Right lobe of liver (tissue), 6 donors: ENCODE measurements around the gene UBE2B. TPM values are rescaled to one million over a fixed set of nuclear protein-coding genes. Genes with fewer than 3 reads are reported as not detected.
A peak's percentile ranks its signal among the peaks of the same experiment; 100 is the strongest.

ENCODE experiments used
- ATAC-seq, 4 donors: fragments of 200-7000 bp; cut with Tn5 transposase; one replicate each; pipeline ENCODE4 v1.9.1; 2020; ENCODE audit warnings: mild to moderate bottlenecking in 4 of 4, moderate library complexity in 4 of 4
- DNase-seq, 3 donors: peaks; one replicate each; pipeline ENCODE4 v3.0.0-alpha.2; 2020
- H3K27ac ChIP-seq, 3 donors: fragments of 200-600 bp; one replicate each; pipeline ENCODE4 v1.8.0; 2022
- H3K27me3 ChIP-seq, 2 donors: fragments of 200-600 bp; one replicate each; pipeline ENCODE4 v1.8.0; 2022
- H3K36me3 ChIP-seq, 4 donors: fragments of 200-600 bp; sonication (generic) in 1 of 4; one replicate each; pipeline versions ENCODE4 v1.5.1 to v1.8.0; 2017 to 2022; ENCODE audit warnings: control low read depth in 1 of 4
- H3K4me1 ChIP-seq, 4 donors: fragments of 200-600 bp; sonication (generic) in 1 of 4; one replicate each; pipeline versions ENCODE4 v1.5.1 to v1.8.0; 2017 to 2022; ENCODE audit warnings: control low read depth in 1 of 4
- H3K4me3 ChIP-seq, 3 donors: fragments of 200-600 bp; one replicate each; pipeline ENCODE4 v1.8.0; 2022
- H3K9me3 ChIP-seq, 4 donors: fragments of 200-600 bp; sonication (generic) in 1 of 4; one replicate each; pipeline versions ENCODE4 v1.5.1 to v1.8.0; 2017 to 2022; ENCODE audit warnings: control low read depth in 1 of 4
- POLR2A ChIP-seq: fragments of 450-650 bp; IDR thresholded peaks from one replicate; pipeline ENCODE4 v1.6.1; 2017; ENCODE audit warnings: antibody characterized with exemption, mild to moderate bottlenecking
- WGBS: methylation state at CpG from one replicate; pipeline ENCODE4 v1.1.6; 2018; ENCODE audit warnings: low coverage, low lambda C conversion rate; ENCODE audit not compliant: insufficient coverage; ENCODE audit errors: missing lambda C conversion rate; 5-methylcytosine and 5-hydroxymethylcytosine counted together
- intact Hi-C, 2 donors: fragments of 100-400 bp; cut with DNase I; formaldehyde crosslinking; loops; one replicate each; pipeline versions ENCODE4 v1.11.2 to v1.14.1; 2022
- total RNA-seq, 6 experiments: library from RNA; depleted of rRNA in 2 of 6; stranded (reverse); fragments of >200 nt in 2 of 6; fragmentation: NEBNext Ultra II Directional in 3 of 6; extraction: Animal tissue kit (Norgen Biotek cat#: 25700) in 3 of 6; gene quantifications; one replicate each; pipeline versions ENCODE4 v1.1.0 to v1.2.4, GENCODE V29; 2016 to 2023
- TF ChIP-seq, protein P1 (sequence below), 4 donors: fragments of 200-600 bp in 3 of 4; fragments of 450-650 bp in 1 of 4; IDR thresholded peaks; one replicate each; pipeline versions ENCODE4 v1.5.1 to v1.8.0; 2016 to 2022; ENCODE audit warnings: antibody characterized with exemption in 4 of 4, mild to moderate bottlenecking in 2 of 4
- donor health status: DM: no; HTN: yes; CAD: no.
- donor health status: DM: no; HTN: no; CAD: no.
- donor health status: DM: no; HTN: no; CAD: no.
- donor health status: DM: no; HTN: yes; CAD: no.
- donor health status: DM: no; HTN: yes; CAD: no.

The UBE2B gene
- total RNA-seq, 6 experiments from 2014 or later = 23.4 to 56.2 (median 37.9) TPM

DNA sequence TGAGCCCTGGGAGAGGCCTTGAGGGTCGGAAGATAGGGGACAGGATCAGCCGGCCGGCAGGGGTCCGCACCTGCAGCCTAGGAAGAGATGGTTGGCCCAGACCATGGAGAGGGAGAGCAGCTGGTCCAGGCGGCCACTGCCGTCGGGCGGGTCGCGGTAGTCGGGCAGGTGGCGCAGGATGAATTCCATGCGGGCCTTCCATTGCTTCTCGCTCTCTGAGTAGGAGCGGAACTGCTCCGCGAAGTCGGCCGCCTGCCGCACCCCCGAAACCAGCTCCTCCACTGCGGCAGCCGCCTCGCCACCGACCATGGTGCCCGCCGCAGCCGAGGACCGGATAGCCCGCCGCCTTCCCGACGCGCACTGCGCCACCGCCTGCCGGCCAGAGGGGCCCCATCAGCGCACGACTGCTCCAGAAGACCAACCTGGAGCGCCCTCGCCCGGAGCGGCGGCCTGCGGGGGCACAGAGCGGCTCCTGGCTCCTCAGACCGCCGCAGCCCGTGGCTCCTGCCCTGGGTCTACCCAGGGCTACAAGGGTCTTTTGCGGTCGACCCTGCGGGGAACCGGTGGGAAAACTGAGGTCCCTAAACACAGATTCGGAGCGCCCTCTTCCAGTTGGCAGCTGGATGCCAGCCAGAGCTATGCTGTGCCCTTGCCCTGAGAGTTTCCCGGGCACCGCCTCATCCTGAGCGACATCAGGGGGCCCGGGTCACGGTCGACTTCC, 40.3 kb downstream of the UBE2B start, which contains the start of gene CDKN2AIPNL:
TSS of gene CDKN2AIPNL (minus strand) at position 336 of the 721 bp plus-strand sequence. CDS start at position 309, 27 bp downstream.
- DNase-seq = peak; percentile 94 to 95 (median 95)
- Histone ChIP-seq H3K9me3 (no peaks in the 10 kb centered on the region), H3K27me3 (no peaks in the 10 kb centered on the region), H3K4me1 (peaks cover 0 to 33% (median 12%) of the 10 kb centered on the region in 4 donors), H3K36me3 (no peaks in the 10 kb centered on the region), H3K4me3 (peak within 1 kb of the TSS; percentile 69 to 95 (median 77)), H3K27ac (peak within 1 kb of the TSS; percentile 85 to 91 (median 88))
- peak; percentile 86 to 94 (median 90) for ATAC-seq
- intact Hi-C loops = loop anchor here in 1 of 2 donors (10.0 kb wide), 1 partner anchor 123 kb away; no protein-coding TSS in a partner anchor
- 4% methylated on average over 11 of the region's 61 CpGs for WGBS
- peak; percentile 78 for TF ChIP-seq POLR2A
- TF ChIP-seq, protein P1, sequence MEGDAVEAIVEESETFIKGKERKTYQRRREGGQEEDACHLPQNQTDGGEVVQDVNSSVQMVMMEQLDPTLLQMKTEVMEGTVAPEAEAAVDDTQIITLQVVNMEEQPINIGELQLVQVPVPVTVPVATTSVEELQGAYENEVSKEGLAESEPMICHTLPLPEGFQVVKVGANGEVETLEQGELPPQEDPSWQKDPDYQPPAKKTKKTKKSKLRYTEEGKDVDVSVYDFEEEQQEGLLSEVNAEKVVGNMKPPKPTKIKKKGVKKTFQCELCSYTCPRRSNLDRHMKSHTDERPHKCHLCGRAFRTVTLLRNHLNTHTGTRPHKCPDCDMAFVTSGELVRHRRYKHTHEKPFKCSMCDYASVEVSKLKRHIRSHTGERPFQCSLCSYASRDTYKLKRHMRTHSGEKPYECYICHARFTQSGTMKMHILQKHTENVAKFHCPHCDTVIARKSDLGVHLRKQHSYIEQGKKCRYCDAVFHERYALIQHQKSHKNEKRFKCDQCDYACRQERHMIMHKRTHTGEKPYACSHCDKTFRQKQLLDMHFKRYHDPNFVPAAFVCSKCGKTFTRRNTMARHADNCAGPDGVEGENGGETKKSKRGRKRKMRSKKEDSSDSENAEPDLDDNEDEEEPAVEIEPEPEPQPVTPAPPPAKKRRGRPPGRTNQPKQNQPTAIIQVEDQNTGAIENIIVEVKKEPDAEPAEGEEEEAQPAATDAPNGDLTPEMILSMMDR (IDR thresholded peaks at IDR 0.05) = peak; percentile 77 to 97 (median 82)

DNA sequence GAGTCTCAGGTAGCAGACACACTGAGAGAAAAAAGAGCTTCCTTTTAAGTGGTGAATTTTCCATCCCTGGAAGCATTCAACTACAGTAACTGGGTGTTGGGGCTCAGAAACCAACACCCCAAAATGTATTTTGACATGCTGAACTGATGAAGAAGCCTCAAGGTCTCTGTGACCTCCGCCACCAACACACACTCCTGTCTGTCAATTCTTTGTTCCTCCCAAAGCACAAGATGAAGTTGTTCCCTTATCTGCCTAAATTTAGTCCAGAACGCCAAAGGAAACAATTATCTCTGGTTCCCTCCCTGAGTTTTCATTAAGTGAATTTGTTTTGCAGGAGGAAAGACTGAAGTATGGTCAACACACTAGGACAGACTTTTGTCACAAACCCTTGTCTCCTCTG, 41.7 kb downstream of the UBE2B start:
- peak overlapping the region in 1 of 3 donors; percentile 3 for H3K4me3 ChIP-seq

DNA sequence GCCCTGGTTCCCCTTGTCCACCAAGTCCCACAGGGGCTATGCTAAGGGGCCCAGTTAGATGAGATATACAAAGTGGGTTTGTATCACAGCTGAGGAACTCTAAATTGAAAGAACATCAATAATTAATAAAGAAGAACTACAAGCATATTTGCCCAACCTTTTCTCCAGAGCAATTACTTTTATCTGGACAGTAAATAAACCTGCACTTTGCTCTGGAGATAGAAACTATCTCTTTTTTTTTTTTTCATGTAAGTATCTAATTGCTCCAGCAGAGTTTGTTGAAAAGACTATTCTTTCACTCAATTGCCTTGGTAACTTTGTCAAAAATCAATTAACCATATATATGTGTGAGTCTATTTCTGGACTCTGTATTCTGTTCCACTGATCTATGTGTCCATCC, 46.3 kb downstream of the UBE2B start:
- Histone ChIP-seq H3K4me3 (peak overlapping the region in 1 of 3 donors; percentile 0), H3K9me3 (no peaks in the 10 kb centered on the region), H3K27me3 (no peaks in the 10 kb centered on the region), H3K36me3 (no peaks in the 10 kb centered on the region), H3K27ac (peak overlapping the region in 2 of 3 donors; percentile 85 to 91), H3K4me1 (peaks cover 0 to 31% (median 14%) of the 10 kb centered on the region in 4 donors)
- intact Hi-C loops = loop anchor here in 1 of 2 donors (10.0 kb wide), 1 partner anchor 117 kb away; no protein-coding TSS in a partner anchor
- no peak for TF ChIP-seq POLR2A
- TF ChIP-seq, protein P1 (IDR thresholded peaks at IDR 0.05) = no peak
- DNase-seq (no peak), ATAC-seq (peak; percentile 14 to 47 (median 22))

More for the DNA sequence above, 41.7 kb downstream of the UBE2B start:
- DNase-seq (no peak), ATAC-seq (no peak)
- no peaks in the 10 kb centered on the region for H3K36me3 ChIP-seq
- no peaks in the 10 kb centered on the region for H3K27me3 ChIP-seq
- H3K4me1 ChIP-seq = peaks cover 0 to 47% (median 18%) of the 10 kb centered on the region in 4 donors
- TF ChIP-seq POLR2A = no peak
- TF ChIP-seq, protein P1 (IDR thresholded peaks at IDR 0.05) = no peak
- WGBS = 58% methylated on average over 2 of the region's 2 CpGs
- H3K27ac ChIP-seq = peak overlapping the region in 2 of 3 donors; percentile 85 to 91
- intact Hi-C loops = loop anchor here in 1 of 2 donors (10.0 kb wide), 1 partner anchor 122 kb away; no protein-coding TSS in a partner anchor
- H3K9me3 ChIP-seq = no peaks in the 10 kb centered on the region

DNA sequence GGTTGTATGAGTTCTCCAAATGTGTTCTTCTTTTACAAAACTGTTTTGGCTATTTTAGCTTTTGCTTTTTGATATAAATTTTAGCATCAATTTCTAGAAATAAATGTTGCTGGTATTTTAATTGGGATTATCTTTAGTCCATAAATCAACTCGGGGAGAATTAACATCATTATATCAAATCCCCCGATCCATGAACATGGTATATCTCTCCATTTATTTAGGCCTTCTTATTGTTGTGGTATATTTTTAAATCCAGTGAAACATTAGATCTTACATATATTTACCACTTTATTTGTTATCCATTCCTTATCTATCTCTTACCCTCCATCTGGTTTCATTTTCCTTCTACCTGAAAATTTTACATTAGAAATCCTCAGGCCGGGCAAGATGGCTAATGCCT, 47.6 kb downstream of the UBE2B start:
- Histone ChIP-seq H3K9me3 (no peaks in the 10 kb centered on the region), H3K4me3 (no peak overlapping the region), H3K27me3 (no peaks in the 10 kb centered on the region), H3K36me3 (no peaks in the 10 kb centered on the region), H3K4me1 (peaks cover 0 to 21% (median 9%) of the 10 kb centered on the region in 4 donors), H3K27ac (no peak overlapping the region)
- 94% methylated on average over 3 of the region's 3 CpGs for WGBS
- DNase-seq (no peak), ATAC-seq (no peak)
- intact Hi-C loops = loop anchor here in 1 of 2 donors (10.0 kb wide), 1 partner anchor 116 kb away; no protein-coding TSS in a partner anchor
- TF ChIP-seq, protein P1 (IDR thresholded peaks at IDR 0.05) = no peak
- no peak for TF ChIP-seq POLR2A
